Parathyroid adenoma (tissue), 2 donors: ENCODE measurements around the gene INSRR.

Experiments used
- H2AFZ ChIP-seq: fragments of 300-600 bp; sonication (generic); one replicate; pipeline ENCODE4 v1.7.0; 2017; ENCODE audit warnings: antibody characterized with exemption, mild to moderate bottlenecking
- H3K27ac ChIP-seq: fragments of 300-600 bp; sonication (generic); one replicate; pipeline ENCODE4 v1.7.0; 2017
- H3K27me3 ChIP-seq: fragments of 300-600 bp; sonication (generic); one replicate; pipeline ENCODE4 v1.7.0; 2017; ENCODE audit warnings: low read length; ENCODE audit not compliant: control insufficient read depth, insufficient read depth
- H3K36me3 ChIP-seq: fragments of 300-600 bp; sonication (generic); one replicate; pipeline ENCODE4 v1.7.0; 2017; ENCODE audit warnings: low read length; ENCODE audit not compliant: control insufficient read depth, insufficient read depth
- H3K4me1 ChIP-seq: fragments of 300-600 bp; sonication (generic); one replicate; pipeline ENCODE4 v1.7.0; 2017; ENCODE audit warnings: control low read depth
- H3K4me2 ChIP-seq: fragments of 300-600 bp; sonication (generic); one replicate; pipeline ENCODE4 v1.7.0; 2017; ENCODE audit warnings: low read length
- H3K4me3 ChIP-seq: fragments of 300-600 bp; sonication (generic); one replicate; pipeline ENCODE4 v1.7.0; 2017; ENCODE audit warnings: low read depth, low read length
- H3K79me2 ChIP-seq: fragments of 300-600 bp; sonication (generic); one replicate; pipeline ENCODE4 v1.7.0; 2017; ENCODE audit warnings: control low read depth
- H3K9ac ChIP-seq: fragments of 300-600 bp; sonication (generic); one replicate; pipeline ENCODE4 v1.7.0; 2017; ENCODE audit warnings: mild to moderate bottlenecking
- H3K9me3 ChIP-seq: fragments of 300-600 bp; sonication (generic); one replicate; pipeline ENCODE4 v1.7.0; 2017; ENCODE audit warnings: low read length; ENCODE audit not compliant: control insufficient read depth
- TF ChIP-seq, protein P1 (sequence below): fragments of 300-600 bp; sonication (generic); IDR thresholded peaks from one replicate; pipeline ENCODE4 v1.7.0; 2017; ENCODE audit warnings: antibody characterized with exemption, mild to moderate bottlenecking
- donor health status: primary hyperparathyroidism.

INSRR gene

GRCh38 chr1:156897078-156897825 is 38.3 kb upstream of the INSRR start:
- Histone ChIP-seq H3K9ac (no peak overlapping the region), H3K27ac (no peak overlapping the region), H3K4me2 (no peak overlapping the region), H3K27me3 (no peaks in the 10 kb centered on the region), H3K36me3 (no peaks in the 10 kb centered on the region), H2AFZ (no peak overlapping the region), H3K9me3 (no peaks in the 10 kb centered on the region), H3K4me1 (peaks cover 2% of the 10 kb centered on the region), H3K79me2 (no peaks in the 10 kb centered on the region), H3K4me3 (no peak overlapping the region)
- TF ChIP-seq, protein P1, sequence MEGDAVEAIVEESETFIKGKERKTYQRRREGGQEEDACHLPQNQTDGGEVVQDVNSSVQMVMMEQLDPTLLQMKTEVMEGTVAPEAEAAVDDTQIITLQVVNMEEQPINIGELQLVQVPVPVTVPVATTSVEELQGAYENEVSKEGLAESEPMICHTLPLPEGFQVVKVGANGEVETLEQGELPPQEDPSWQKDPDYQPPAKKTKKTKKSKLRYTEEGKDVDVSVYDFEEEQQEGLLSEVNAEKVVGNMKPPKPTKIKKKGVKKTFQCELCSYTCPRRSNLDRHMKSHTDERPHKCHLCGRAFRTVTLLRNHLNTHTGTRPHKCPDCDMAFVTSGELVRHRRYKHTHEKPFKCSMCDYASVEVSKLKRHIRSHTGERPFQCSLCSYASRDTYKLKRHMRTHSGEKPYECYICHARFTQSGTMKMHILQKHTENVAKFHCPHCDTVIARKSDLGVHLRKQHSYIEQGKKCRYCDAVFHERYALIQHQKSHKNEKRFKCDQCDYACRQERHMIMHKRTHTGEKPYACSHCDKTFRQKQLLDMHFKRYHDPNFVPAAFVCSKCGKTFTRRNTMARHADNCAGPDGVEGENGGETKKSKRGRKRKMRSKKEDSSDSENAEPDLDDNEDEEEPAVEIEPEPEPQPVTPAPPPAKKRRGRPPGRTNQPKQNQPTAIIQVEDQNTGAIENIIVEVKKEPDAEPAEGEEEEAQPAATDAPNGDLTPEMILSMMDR = no peak

DNA sequence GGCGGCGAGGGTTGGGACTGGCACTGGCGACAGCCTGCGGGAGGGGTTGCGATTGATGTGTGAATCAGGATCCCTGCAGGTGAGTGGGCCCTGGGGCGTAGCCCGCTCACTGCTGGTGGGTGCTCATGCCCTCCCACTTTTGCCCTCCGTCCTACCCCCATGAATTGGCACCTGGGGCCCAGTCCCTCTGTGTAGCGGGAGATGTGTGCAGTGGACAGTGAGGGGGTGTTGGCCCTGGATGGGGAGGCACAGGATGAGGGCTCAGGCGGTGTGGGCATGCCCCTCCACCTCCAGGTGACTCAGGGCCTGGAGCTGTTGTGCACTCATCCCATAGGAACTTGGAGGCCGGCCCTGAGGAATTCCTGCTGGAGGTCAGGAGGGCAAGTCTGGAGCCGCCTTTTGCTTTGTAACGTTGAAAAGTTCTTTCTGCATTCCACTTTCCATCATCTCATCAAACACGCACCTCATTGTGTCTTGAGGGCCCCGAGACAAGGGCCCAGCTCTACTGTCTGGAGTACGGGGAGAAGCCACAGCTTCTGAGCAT is 37.6 kb upstream of the INSRR start:
- Histone ChIP-seq H3K79me2 (no peaks in the 10 kb centered on the region), H3K9ac (no peak overlapping the region), H2AFZ (no peak overlapping the region), H3K4me1 (peaks cover 2% of the 10 kb centered on the region), H3K27ac (no peak overlapping the region), H3K27me3 (no peaks in the 10 kb centered on the region), H3K4me3 (no peak overlapping the region), H3K4me2 (no peak overlapping the region), H3K9me3 (no peaks in the 10 kb centered on the region), H3K36me3 (no peaks in the 10 kb centered on the region)
- TF ChIP-seq, protein P1 = no peak

DNA sequence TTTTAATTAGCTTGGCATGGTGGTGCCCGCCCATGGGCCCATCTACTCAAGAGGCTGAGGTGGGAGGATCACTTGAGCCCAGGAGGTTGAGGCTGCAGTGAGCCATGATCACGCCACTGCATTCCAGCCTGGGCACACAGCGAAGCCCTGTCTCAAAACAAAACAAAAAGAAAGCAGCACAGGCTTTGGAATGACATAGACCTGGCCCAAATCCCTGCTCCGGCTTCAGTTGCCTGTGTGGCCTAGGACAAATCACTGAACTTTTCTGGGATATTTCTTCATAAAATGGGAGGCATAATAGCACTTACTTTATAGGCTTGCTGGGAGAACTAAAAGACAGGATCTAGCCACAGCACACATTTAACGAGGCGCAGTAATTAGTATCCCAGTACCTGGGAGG is 37.0 kb upstream of the INSRR start:
- Histone ChIP-seq H3K4me3 (no peak overlapping the region), H3K79me2 (no peaks in the 10 kb centered on the region), H3K27ac (no peak overlapping the region), H3K9ac (no peak overlapping the region), H3K27me3 (no peaks in the 10 kb centered on the region), H2AFZ (no peak overlapping the region), H3K9me3 (no peaks in the 10 kb centered on the region), H3K4me1 (peaks cover 2% of the 10 kb centered on the region), H3K36me3 (no peaks in the 10 kb centered on the region), H3K4me2 (no peak overlapping the region)
- TF ChIP-seq, protein P1 = no peak

DNA sequence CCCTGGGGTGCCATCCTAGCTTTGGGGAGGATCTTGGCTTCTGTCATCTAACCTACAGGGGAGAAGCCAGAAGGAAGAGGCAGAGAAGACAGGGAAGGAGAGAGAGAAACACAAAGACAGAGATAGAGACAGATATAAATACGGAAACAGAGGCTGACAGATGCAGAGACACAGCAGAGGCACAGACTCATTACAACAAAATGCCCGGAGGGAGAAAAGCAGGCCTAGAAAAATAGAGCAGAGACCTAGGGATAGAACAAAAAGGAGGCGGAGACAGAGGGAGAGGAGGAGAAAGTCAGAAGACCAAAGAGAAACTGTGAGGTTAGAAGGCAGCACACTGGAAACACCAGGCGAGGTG is 36.5 kb upstream of the INSRR start:
- no peak overlapping the region for H3K4me2 ChIP-seq
- no peak overlapping the region for H3K9ac ChIP-seq
- no peak overlapping the region for H2AFZ ChIP-seq
- TF ChIP-seq, protein P1 = no peak
- no peak overlapping the region for H3K4me3 ChIP-seq
- H3K36me3 ChIP-seq = no peaks in the 10 kb centered on the region
- no peaks in the 10 kb centered on the region for H3K27me3 ChIP-seq
- peak overlapping the region; percentile 18 for H3K27ac ChIP-seq
- no peaks in the 10 kb centered on the region for H3K9me3 ChIP-seq
- H3K4me1 ChIP-seq = peaks cover 1% of the 10 kb centered on the region
- no peaks in the 10 kb centered on the region for H3K79me2 ChIP-seq
